SK-N-SH (cell line): ENCODE measurements around the gene LMO7.

Source experiments
- CHD2 ChIP-seq: fragments of 150-350 bp; IDR thresholded peaks from 2 replicates; pipeline ENCODE4 v1.6.1; 2018; ENCODE audit warnings: low read length; ENCODE audit not compliant: partially characterized antibody
- EP300 ChIP-seq, 2 experiments: IDR thresholded peaks; 2 replicates each; pipeline versions ENCODE4 v1.4.0 to v1.6.1; 2012; ENCODE audit warnings: borderline replicate concordance in 1 of 2, low read depth in 1 of 2, low read length in 1 of 2
- FOXM1 ChIP-seq: IDR thresholded peaks from 2 replicates; pipeline ENCODE4 v1.4.0; 2012; ENCODE audit warnings: low read depth, mild to moderate bottlenecking
- JUND ChIP-seq: IDR thresholded peaks from 2 replicates; pipeline ENCODE4 v1.4.0; 2012
- NFIC ChIP-seq: IDR thresholded peaks from 2 replicates; pipeline ENCODE4 v1.4.0; 2012; ENCODE audit warnings: borderline replicate concordance
- POLR2AphosphoS5 ChIP-seq: IDR thresholded peaks from 2 replicates; pipeline ENCODE4 v1.6.1; 2012; ENCODE audit warnings: low read depth, low read length
- RCOR1 ChIP-seq: fragments of 150-350 bp; IDR thresholded peaks from 2 replicates; pipeline ENCODE4 v1.6.1; 2017; ENCODE audit warnings: antibody characterized with exemption, low read length
- SIN3A ChIP-seq: IDR thresholded peaks from 2 replicates; pipeline ENCODE4 v1.6.1; 2012; ENCODE audit warnings: low read depth, mild to moderate bottlenecking, low read length, moderate library complexity, borderline replicate concordance
- SMC3 ChIP-seq: IDR thresholded peaks from 2 replicates; pipeline ENCODE4 v1.6.1; 2012; ENCODE audit warnings: low read depth, low read length, improper control_type of control experiment
- TAF1 ChIP-seq: IDR thresholded peaks from 2 replicates; pipeline ENCODE4 v1.6.1; 2012; ENCODE audit warnings: low read depth, mild to moderate bottlenecking, low read length, moderate library complexity, borderline replicate concordance
- TF ChIP-seq, protein P1 (sequence below): fragments of 200-600 bp; sonication (generic); IDR thresholded peaks from 2 replicates; pipeline ENCODE4 v1.6.1; 2017; ENCODE audit warnings: antibody characterized with exemption, mild to moderate bottlenecking, moderate library complexity
- TF ChIP-seq, protein P2 (sequence below): fragments of 150-350 bp; IDR thresholded peaks from 2 replicates; pipeline ENCODE4 v1.6.1; 2017; ENCODE audit warnings: antibody characterized with exemption, low read length, low read depth, borderline replicate concordance
- TF ChIP-seq, protein P3 (sequence below): IDR thresholded peaks from 2 replicates; pipeline ENCODE4 v1.6.1; 2012; ENCODE audit warnings: mild to moderate bottlenecking, low read depth, low read length, moderate library complexity
- TF ChIP-seq, protein P4 (sequence below): IDR thresholded peaks from 2 replicates; pipeline ENCODE4 v1.4.0; 2012; ENCODE audit warnings: low read depth

DNA sequence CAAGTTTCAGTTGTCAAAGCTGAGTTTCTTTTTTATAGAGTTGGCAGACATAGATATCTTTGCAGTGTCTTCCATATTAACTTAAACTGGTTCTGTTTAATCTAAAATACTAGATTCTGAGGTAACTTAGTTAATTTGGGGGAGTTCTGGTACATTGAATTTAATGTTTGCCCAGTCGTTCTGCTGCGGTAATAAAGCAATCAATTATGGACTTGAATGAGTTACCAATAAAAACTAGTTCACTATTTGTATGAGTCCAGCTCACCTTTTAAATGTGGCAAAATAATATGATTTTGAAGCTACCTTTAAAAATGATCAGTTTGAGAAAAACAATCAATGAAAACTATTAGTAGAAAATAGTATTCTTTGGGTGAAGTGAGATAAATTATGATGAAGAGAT lies 90.2 kb downstream of the LMO7 start:
- TF ChIP-seq, protein P1, sequence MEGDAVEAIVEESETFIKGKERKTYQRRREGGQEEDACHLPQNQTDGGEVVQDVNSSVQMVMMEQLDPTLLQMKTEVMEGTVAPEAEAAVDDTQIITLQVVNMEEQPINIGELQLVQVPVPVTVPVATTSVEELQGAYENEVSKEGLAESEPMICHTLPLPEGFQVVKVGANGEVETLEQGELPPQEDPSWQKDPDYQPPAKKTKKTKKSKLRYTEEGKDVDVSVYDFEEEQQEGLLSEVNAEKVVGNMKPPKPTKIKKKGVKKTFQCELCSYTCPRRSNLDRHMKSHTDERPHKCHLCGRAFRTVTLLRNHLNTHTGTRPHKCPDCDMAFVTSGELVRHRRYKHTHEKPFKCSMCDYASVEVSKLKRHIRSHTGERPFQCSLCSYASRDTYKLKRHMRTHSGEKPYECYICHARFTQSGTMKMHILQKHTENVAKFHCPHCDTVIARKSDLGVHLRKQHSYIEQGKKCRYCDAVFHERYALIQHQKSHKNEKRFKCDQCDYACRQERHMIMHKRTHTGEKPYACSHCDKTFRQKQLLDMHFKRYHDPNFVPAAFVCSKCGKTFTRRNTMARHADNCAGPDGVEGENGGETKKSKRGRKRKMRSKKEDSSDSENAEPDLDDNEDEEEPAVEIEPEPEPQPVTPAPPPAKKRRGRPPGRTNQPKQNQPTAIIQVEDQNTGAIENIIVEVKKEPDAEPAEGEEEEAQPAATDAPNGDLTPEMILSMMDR = no peak
- TF ChIP-seq JUND (no peak), POLR2AphosphoS5 (no peak), SIN3A (no peak), NFIC (no peak), FOXM1 (no peak), CHD2 (no peak), RCOR1 (no peak), TAF1 (no peak), SMC3 (no peak), EP300 (IDR thresholded peaks at IDR 0.05; ENCODE audit: borderline replicate concordance in 1 of 2, low read depth in 1 of 2, low read length in 1 of 2) (no peak)
- TF ChIP-seq, protein P2, sequence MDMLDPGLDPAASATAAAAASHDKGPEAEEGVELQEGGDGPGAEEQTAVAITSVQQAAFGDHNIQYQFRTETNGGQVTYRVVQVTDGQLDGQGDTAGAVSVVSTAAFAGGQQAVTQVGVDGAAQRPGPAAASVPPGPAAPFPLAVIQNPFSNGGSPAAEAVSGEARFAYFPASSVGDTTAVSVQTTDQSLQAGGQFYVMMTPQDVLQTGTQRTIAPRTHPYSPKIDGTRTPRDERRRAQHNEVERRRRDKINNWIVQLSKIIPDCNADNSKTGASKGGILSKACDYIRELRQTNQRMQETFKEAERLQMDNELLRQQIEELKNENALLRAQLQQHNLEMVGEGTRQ = no peak
- TF ChIP-seq, protein P3, sequence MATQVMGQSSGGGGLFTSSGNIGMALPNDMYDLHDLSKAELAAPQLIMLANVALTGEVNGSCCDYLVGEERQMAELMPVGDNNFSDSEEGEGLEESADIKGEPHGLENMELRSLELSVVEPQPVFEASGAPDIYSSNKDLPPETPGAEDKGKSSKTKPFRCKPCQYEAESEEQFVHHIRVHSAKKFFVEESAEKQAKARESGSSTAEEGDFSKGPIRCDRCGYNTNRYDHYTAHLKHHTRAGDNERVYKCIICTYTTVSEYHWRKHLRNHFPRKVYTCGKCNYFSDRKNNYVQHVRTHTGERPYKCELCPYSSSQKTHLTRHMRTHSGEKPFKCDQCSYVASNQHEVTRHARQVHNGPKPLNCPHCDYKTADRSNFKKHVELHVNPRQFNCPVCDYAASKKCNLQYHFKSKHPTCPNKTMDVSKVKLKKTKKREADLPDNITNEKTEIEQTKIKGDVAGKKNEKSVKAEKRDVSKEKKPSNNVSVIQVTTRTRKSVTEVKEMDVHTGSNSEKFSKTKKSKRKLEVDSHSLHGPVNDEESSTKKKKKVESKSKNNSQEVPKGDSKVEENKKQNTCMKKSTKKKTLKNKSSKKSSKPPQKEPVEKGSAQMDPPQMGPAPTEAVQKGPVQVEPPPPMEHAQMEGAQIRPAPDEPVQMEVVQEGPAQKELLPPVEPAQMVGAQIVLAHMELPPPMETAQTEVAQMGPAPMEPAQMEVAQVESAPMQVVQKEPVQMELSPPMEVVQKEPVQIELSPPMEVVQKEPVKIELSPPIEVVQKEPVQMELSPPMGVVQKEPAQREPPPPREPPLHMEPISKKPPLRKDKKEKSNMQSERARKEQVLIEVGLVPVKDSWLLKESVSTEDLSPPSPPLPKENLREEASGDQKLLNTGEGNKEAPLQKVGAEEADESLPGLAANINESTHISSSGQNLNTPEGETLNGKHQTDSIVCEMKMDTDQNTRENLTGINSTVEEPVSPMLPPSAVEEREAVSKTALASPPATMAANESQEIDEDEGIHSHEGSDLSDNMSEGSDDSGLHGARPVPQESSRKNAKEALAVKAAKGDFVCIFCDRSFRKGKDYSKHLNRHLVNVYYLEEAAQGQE = no peak
- TF ChIP-seq, protein P4, sequence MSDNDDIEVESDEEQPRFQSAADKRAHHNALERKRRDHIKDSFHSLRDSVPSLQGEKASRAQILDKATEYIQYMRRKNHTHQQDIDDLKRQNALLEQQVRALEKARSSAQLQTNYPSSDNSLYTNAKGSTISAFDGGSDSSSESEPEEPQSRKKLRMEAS = no peak
